Measurements from ENCODE around the gene NACAD.

DNA sequence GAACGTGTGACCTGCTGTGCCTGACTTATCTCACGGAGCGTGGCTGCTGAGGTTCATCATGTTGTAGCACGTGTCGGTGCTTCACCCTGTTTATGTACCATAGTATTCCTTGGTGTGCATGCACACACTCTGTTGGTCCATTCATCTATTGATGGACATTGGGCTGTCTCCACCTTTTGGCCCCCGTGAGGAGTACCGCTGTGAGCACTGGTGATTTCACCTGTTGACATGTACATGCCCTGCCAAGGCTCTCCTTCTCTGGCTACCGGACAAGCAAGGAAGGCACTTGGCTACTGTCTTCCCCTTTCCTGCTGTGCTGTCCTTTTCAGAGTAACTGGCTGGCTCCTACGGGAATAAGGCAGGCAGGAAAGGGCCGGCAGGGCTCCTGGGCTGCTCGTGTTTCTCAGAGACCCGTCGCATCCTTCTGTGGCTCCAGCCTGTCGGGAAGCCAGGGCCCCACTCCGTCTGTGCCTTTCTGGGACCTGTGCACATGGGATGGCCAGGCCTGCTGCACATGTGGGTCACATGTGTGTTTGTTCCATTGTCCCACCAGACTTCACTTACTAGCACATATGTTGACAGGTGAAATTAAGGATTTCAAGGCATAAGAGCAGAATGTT, 40.5 kb upstream of the NACAD start:
- TF ChIP-seq, protein P1, sequence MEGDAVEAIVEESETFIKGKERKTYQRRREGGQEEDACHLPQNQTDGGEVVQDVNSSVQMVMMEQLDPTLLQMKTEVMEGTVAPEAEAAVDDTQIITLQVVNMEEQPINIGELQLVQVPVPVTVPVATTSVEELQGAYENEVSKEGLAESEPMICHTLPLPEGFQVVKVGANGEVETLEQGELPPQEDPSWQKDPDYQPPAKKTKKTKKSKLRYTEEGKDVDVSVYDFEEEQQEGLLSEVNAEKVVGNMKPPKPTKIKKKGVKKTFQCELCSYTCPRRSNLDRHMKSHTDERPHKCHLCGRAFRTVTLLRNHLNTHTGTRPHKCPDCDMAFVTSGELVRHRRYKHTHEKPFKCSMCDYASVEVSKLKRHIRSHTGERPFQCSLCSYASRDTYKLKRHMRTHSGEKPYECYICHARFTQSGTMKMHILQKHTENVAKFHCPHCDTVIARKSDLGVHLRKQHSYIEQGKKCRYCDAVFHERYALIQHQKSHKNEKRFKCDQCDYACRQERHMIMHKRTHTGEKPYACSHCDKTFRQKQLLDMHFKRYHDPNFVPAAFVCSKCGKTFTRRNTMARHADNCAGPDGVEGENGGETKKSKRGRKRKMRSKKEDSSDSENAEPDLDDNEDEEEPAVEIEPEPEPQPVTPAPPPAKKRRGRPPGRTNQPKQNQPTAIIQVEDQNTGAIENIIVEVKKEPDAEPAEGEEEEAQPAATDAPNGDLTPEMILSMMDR (IDR thresholded peaks at IDR 0.05), result no peak
- TF ChIP-seq POLR2A (IDR thresholded peaks at IDR 0.05), result no peak

All from right lobe of liver (tissue), 4 donors.